ENCODE data around the gene TRPM2.
"Not testable (repeated sequence)": the region's sequence is repeated elsewhere in the genome, so short reads cannot be mapped to it uniquely, and the experiment has no call there.

TRPM2 gene

GRCh38 chr21:44357064-44357837 is 3.8 kb downstream of the TRPM2 start:
- DNase-seq (ENCODE audit: insufficient read length, low spot score), result no peak
- TF ChIP-seq, protein P1, sequence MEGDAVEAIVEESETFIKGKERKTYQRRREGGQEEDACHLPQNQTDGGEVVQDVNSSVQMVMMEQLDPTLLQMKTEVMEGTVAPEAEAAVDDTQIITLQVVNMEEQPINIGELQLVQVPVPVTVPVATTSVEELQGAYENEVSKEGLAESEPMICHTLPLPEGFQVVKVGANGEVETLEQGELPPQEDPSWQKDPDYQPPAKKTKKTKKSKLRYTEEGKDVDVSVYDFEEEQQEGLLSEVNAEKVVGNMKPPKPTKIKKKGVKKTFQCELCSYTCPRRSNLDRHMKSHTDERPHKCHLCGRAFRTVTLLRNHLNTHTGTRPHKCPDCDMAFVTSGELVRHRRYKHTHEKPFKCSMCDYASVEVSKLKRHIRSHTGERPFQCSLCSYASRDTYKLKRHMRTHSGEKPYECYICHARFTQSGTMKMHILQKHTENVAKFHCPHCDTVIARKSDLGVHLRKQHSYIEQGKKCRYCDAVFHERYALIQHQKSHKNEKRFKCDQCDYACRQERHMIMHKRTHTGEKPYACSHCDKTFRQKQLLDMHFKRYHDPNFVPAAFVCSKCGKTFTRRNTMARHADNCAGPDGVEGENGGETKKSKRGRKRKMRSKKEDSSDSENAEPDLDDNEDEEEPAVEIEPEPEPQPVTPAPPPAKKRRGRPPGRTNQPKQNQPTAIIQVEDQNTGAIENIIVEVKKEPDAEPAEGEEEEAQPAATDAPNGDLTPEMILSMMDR (IDR thresholded peaks at IDR 0.05; ENCODE audit: insufficient read depth, missing control alignments), result no peak
- no peak for FAIRE-seq

- TF ChIP-seq, protein P1 (IDR thresholded peaks at IDR 0.05; ENCODE audit: insufficient read depth, missing control alignments), result no peak
- FAIRE-seq (no peak), DNase-seq (ENCODE audit: insufficient read length, low spot score) (no peak)
Observed at GRCh38 chr21:44359396-44359795, 6.0 kb downstream of the TRPM2 start.

- FAIRE-seq, result no peak
- no peak for DNase-seq (ENCODE audit: insufficient read length, low spot score)
- TF ChIP-seq, protein P1 (IDR thresholded peaks at IDR 0.05; ENCODE audit: insufficient read depth, missing control alignments), result no peak
Observed at GRCh38 chr21:44360159-44360558, 6.7 kb downstream of the TRPM2 start.

- FAIRE-seq; DNase-seq (ENCODE audit: insufficient read length, low spot score): not testable (repeated sequence)
Observed at GRCh38 chr21:44361903-44362302, 8.5 kb downstream of the TRPM2 start.

DNA sequence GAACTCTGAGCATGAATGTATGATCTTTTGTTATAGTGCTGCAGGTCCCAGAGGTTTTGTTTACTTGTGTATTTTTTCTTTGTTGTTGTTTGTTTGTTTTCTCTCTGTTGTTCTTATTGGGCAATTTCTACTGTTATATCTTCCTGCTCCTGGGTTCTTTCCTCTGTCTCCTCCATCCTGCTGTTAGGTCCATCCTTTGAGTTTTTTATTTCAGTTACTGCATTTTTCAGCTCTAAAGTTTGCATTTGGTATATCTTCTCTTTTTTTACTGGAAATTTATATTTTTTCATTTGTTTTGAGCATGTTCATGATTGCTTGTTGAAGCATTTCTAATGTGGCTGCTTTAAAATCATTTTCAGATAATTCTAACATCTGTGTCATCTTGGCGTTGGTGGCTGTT is 9.9 kb downstream of the TRPM2 start:
- TF ChIP-seq, protein P1 (IDR thresholded peaks at IDR 0.05; ENCODE audit: insufficient read depth, missing control alignments), result no peak
- FAIRE-seq (no peak), DNase-seq (ENCODE audit: insufficient read length, low spot score) (no peak)

DNA sequence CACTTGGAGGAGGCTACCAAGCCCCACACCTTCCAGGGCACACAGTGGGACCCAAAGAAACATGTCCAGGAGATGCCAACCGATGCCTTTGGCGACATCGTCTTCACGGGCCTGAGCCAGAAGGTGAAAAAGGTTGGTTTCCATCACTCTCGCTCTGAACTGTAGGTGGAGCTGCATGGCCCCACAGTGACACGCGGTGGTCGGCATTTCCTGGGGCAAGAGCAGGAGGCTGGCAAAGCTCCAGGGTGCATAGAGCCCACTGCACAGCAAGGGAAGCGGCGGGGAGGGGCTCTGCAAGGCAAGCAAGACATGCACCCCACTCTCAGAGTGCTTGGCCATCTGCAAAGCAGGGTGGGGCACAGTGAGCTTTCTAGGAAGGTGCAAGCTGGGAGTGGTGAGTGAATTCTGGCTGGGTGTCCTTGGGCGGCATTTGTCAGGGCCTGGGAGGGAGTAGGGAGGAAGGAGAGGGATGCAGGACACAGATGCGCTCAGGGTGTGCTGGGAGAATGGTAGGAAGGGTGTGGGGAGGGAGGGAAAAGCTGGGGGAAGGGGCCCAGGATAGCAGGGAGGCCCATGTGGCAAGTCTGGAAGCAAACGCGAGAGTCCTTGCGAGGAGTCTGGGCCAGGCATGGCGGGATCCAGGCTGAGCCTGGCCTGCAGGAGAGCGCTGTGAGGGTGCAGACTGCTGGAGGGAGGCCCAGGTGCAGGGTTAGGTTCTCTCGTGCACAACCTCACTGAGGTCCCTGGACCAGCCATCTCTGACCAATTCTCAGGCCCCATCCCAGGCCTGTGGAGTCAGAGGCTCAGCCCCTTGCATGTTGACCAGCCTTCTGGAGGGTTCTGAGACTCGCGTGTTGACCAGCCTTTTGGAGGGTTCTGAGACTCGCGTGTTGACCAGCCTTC is 11.0 kb downstream of the TRPM2 start:
- FAIRE-seq, result no peak
- DNase-seq (ENCODE audit: insufficient read length, low spot score), result no peak
- TF ChIP-seq, protein P1 (IDR thresholded peaks at IDR 0.05; ENCODE audit: insufficient read depth, missing control alignments), result no peak

DNA sequence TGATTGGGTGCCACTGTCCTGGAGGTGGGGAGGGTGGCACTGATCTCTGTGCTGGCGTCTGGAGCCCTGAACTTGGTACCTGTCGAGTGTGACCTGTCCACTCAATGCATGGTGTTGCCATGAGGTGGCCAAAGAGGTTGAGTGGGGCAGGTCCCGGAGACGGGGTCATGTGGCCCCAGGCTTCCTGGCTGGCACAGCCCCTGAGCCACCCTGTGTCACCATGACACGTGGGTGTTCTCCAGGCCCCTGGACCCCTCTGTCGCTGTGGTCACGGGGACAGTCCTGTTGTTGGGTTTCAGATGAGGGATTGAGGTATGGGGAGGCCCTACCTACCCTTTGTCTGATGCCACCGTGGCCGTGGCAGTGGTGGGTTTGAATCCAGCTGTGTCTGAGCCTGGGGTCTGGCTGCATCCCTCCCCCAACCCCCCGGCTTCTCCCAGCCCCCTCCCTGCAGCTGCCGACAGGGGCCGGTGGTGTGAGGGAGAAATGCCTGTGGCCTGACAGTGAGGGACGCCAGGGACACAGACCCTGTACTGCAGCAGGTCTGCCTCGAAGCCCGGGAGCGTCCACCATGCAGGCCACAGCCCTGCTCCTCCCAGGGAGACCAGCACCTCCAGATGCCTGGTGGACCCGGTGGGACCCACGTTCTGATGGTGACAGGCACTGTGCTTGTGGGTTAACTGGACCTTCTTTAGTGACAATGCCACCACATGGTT is 12.0 kb downstream of the TRPM2 start:
- TF ChIP-seq, protein P1 (IDR thresholded peaks at IDR 0.05; ENCODE audit: insufficient read depth, missing control alignments), result no peak
- FAIRE-seq (no peak), DNase-seq (ENCODE audit: insufficient read length, low spot score) (no peak)
